GM18498 (cell line): ENCODE data around the gene FOXP3.

Source experiments
- ATAC-seq: cut with Tn5 transposase; IDR thresholded peaks from one replicate; pipeline ENCODE4 v1.9.1; 2021; ENCODE audit warnings: mild to moderate bottlenecking, moderate library complexity; ENCODE audit not compliant: unreplicated experiment

Gene FOXP3

DNA sequence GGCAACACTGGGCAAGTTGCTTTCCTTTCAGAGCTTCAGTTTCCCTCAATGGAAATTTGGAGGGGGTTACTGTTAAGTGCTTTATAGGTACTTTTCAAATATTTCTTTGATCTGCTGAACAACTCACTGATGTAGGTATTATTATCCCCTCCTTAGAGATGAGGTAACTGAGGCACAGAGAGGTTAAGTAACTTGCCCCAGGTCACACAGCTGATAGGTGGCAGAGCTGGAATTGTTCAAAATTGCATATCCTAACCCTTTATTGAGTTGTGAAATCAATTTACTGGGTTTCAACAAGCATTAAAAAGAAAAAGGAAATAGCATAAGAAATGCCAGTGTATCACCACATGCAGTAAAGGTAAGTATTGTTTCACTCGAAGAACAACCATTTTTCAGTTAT lies 11.7 kb upstream of the FOXP3 start:
- ATAC-seq, result no peak

DNA sequence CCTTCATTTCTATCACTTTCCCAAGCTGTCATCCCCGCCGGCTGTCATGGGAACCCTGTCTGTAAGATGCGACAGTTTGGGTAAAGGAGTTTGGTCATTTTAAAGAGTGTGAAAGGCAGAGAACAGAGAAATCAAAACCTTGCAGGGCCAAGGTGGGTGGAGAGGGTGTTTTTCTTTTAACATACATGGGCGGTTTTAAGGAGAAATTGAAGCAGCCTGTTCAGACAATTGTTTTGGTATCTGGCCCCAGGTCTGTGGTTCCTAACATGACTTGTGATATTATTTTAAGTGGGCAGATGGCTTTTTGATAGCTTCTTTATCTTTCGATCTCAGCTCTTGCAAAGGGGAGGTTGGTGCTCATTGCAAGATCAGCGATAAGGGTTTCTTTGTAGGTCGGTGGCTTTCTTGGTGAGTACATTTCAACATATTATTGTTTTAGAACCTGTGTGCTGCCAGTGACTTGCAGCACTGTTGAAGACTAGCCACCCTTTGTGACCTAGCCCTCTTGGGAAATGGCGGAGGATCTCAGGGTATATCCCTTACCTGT lies 8.7 kb upstream of the FOXP3 start:
- ATAC-seq, result no peak

DNA sequence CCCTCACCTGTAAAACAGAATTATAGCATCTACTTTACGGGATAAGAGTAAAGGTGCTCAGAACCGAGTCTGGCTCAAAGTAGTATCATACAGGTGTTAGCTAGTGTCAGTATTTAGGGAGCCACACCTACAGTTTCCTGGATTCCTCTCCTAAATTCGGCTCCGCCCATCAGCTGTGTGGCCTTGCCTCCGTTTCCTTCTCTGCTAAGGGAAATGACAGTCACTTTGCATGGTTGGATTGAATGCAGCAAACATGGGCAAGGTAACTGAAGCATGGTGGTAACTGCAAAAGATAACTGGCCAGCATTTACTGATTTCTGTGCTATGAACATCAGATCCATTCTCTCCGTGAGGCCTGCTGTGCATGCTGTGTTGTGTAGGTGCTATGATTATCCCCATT lies 7.9 kb upstream of the FOXP3 start:
- no peak for ATAC-seq

DNA sequence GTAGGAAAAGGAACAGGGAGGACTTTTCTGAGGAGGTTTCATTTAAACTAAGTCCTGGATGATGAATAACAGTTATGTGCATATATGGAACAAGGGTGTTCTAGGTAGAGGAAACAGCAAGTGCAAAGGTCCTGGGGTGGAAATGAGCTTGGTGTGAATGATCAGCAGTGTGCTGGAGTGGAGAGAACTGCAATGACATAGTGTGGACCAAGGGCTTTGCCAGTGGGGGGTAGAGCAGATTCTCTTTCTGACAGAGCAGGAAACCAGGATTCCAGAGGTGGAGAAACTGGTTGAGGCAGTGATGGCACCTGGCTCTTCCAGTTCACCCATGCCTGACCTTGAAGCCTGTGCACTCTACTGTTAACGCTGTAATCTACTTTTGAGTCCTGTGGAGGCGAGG lies 6.8 kb upstream of the FOXP3 start:
- ATAC-seq, result no peak

DNA sequence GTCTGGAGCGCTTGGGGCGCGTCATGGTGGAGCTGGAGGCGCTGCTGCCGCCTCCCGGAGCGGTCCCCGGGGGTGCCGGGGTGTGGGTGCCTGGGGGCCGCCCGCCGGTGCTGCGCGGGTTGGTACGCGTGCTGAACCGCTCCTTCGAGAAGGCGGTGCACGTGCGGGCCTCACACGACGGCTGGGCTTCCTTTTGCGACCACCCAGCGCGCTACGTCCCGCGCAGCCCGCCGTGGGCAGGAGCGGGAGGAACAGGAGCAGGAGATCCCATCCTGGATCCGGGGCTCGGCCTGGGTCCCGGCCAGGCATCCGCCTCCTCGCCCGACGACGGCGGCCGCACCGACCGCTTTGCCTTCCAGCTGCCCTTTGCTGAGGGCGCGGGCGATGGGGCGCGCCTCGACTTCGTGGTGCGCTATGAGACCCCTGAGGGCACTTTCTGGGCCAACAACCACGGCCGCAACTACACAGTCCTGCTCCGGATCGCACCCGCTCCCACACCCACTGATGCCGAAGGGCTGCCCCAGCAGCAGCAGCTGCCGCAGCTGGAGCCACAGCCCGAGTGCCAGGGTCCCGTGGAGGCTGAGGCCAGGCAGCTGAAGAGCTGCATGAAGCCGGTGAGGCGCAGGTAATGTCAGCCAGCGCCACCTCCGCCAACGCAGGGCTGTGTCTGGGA lies 5.9 kb upstream of the FOXP3 start:
- ATAC-seq, result no peak

DNA sequence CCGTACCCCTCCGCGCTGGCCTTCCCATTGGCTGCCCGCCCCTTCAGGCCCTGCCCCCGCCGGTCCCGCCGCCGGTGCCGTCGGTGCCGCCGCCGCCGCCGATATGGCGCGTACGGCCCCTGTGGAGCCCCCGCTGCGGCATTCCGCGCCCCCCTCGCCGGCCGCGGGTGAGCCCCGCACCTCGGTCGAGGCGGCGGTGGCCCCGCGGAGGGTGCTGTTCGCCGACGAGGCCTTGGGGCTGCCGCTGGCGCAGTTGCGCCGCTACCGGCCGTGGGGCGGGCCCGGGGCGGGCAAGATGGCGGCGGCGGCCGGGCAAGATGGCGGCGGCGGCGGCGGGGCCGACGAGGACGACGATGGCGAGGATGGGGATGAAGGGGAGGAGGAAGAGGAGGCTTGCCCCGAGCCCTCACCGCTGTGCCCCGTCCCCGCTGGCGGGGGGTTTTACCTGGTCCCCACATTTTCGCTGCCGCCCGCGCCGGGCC lies 5.3 kb upstream of the FOXP3 start, which contains the start of gene PPP1R3F:
Gene PPP1R3F, plus strand, starts transcription at position 27 of the 482 bp plus-strand sequence. Its CDS starts 77 bp downstream, at position 104.
- ATAC-seq, result peak; percentile 29

DNA sequence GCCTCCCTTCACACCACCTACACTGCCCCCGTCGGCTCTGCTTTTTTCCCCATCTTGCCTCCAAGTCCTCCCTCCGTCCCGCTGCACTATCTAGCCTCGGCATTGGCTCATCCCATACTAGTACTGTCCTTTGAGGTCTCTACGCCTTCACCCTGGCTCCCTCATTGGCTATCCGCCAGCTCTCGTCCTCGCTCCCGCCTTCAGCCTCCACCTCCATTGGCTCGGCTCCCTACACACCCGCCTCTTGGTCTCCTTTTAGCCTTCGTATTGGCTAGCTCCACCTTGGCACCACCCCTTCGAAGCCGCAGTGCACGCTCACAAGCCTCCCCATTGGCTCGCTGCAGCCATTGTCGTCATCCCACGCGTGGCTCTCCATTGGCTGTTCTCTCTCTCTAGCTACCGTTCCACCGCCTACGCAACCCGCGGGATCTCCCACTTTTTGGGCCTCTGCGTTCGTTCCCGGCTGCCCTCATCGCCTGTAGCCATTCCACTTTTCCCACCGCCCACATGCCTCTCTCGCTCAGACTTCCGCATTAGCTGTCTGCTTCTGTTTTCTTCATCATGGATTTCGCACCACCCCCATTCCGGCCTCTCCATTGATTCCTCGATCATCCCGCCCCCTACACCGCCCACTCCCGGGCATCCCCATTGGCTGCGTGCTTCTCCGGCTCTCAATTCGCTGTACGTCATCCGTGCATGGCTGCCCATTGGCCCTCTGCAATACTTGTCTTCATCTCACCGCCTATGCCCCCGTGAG lies 4.7 kb upstream of the FOXP3 start:
- ATAC-seq, result peak; percentile 84

DNA sequence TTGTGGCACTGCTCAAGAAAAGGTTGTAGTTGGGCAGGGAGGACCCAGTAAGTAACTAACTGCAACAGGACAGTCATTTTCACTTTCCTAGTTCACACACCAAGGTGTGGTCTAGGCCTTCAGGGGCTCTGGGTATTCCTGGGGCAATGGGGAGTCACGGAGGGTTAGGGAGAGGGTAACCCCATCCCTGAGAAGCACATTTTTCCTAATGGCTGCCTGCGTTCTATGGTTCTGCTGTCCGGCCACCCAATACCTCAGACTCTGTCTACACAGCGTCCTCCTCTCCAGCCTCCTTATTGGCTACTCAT lies 4.1 kb upstream of the FOXP3 start:
- ATAC-seq, result no peak

DNA sequence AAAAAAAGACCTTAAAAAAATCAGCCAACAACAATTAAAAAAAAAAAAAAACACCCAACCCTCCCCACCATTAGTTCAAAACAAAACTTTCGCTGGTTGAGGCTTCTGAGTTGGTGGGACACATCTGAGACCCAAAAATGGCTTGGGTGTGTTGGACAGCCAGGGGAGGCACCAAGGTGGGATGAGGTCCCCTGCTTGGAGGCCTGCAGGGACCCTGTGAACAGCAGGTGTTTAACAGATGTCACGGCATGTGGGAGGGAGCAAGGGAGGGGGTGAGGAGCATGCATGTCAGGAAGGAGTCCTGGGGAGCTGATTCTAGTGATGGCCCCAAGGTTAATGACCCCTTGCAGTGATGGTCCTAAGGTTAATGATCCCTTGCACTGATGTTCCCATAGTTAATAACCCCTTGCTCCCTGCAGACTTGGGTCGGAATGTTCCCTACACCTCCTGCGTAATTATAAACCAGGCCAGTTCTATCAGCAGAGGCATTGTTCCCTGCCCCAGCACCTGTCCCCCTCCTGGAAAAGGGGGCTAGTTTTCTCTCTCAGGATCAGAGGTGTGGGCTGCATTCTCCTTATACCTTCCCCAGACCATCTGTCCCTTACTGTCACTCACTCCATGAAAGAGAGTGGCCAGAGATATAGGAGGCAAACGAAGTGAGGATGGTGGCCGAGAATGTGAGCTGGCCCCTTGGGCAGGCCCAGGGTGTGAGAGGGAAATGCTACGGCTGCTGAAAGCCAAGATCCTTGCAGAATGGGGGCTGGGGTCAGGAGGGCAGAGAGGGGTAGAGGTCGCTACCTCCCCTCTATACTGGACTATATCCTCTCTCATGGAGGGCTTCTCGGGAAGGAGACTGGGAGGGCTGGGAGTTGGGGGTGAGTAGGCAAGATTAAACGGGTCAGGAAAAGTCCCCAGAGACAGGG lies 2.3 kb upstream of the FOXP3 start:
- no peak for ATAC-seq

DNA sequence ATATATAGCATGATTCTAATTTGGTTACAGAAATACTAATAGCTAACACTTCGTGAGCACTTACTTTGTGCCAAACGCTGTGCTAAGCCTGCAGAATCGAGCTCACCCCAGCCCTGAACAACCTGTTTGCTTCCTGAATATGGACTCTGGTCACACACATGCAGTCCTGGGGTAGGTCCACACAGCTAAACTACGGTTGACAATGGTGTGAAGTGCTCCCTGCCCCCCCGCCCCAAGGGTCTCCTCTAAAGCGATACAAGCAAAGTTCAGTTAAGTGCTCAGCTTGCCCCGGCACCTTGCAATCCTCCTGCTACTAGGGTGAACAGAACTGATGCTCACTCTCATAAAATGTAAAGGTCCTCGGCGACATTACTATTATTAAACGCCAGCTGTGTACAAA lies 879 bp downstream of the FOXP3 start:
- ATAC-seq, result no peak

DNA sequence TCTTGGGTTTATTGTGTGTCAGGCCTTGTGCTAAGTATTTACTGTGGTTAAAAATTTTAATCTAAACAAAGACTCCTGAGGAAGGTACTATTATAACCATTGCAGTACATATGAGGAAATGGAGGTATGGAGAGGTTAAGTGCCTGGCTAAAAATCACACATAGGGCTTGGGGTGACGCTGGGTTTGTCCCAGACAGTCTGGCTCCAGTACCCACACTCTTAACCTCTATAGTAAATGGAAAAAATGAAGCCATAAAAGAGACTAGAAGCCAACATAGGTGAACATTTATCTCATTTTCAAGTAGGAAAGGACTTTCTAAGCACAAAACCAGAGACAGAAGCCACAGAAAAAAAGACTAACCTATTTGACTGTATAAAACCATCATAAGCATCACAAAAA lies 1.9 kb downstream of the FOXP3 start:
- ATAC-seq, result no peak

DNA sequence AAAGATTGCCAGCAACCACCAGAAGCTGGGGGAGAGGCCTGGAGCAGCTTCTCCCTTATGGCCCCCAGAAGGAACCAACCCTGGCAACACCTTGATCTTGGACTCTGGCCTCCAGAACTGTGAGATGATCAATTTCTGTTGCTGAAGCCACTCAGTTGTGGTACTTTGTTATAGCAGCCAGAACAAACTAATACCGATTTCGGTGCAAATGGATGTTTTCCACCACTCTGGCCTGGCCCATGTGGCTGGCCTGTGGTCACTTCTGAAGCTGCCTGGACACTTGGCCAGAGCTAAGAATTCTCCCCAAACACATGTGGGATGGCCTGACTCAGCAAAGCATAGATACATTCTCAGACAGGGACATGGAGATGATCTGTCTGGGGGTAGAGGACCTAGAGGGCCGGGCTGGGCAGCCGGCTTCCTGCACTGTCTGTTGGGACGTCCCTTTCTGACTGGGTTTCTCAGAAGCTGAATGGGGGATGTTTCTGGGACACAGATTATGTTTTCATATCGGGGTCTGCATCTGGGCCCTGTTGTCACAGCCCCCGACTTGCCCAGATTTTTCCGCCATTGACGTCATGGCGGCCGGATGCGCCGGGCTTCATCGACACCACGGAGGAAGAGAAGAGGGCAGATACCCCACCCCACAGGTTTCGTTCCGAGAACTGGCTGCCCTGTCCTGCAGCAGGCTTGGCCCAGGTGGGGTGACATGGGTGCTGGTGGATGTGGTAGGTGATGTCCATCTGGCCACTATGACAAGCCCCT lies 4.1 kb downstream of the FOXP3 start:
- ATAC-seq, result no peak

DNA sequence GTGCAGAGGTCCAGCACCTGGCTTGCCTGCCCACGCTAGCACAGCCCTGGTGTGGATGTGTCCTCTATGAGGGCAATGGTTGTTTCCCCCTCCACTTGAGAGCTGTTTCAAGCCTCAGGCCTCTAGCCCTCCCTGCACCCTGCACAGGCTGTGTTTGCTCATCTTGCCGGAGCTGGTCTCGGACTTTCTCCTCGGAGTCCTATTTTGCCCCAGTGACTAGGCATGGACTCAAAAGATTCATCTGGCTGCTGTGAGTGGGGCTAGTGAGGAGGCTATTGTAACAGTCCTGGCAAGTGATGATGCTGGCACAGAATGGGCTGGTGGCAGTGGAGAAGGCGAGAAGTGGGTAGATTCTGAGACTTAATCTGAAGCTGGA lies 5.8 kb downstream of the FOXP3 start:
- ATAC-seq, result no peak

DNA sequence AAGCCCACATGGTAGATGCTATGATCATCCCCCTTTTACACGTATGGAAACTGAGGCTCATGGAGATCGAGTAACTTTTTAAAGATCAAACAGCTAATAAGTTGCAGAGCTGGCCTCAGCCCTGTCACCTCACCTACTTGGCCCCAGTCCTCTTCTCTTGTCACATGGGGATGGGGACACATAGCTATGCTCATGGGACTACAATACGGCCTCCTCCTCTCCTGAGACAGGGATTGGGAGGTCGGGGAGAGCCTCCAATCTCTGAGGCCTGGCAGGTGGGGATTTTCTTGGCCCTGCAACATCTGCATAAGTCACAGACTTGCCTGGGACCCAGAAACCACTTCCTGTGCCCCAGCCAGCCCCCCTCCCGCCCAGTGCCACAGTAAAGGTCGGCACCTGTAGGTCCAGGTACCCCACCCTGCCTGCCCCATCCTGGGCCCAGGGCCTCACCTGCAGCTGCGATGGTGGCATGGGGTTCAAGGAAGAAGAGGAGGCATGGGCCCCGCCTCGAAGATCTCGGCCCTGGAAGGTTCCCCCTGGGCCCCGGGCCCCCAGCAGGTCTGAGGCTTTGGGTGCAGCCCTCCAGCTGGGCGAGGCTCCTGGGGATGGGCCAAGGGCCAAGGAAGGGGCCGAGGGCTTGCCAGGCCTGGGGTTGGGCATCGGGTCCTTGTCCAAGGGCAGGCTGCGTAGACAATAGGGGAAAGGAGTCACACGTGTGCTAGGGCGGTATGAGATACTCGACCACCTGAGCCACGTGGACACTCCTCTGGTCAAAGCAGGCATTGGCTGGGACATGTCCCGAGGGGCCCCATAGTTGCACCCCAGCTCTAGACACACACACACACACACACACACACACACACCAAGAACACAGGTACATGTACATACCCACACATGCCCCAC lies 6.4 kb downstream of the FOXP3 start:
- ATAC-seq, result no peak

DNA sequence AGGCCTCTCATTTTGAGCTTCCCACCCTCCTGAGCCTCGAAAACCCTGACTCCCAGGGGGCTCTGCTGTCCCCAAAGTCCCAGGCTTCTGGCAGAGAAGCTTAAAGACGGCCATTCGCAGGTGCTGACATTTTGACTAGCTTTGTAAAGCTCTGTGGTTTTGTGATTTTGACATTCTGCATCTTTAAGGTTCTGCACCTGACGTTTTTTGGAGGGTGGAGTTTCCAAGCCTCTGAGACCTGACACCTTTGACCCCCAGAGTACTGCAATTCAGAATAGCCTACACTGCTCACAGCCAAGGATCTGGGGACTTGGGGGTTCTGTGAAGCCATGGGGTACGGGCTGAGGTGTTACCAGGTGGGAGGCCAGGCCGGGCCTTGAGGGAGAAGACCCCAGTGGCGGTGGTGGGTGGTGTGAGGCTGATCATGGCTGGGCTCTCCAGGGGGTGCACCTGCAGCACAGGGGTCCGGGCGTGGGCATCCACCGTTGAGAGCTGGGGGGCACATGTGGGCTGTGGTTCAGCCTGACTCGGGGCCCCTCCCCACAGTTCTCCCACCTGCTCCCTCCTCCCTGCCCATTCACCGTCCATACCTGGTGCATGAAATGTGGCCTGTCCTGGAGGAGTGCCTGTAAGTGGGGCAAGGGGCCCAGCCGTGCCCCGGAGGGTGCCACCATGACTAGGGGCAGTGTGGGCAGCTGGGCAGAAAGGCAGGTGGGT lies 7.3 kb downstream of the FOXP3 start:
- no peak for ATAC-seq

DNA sequence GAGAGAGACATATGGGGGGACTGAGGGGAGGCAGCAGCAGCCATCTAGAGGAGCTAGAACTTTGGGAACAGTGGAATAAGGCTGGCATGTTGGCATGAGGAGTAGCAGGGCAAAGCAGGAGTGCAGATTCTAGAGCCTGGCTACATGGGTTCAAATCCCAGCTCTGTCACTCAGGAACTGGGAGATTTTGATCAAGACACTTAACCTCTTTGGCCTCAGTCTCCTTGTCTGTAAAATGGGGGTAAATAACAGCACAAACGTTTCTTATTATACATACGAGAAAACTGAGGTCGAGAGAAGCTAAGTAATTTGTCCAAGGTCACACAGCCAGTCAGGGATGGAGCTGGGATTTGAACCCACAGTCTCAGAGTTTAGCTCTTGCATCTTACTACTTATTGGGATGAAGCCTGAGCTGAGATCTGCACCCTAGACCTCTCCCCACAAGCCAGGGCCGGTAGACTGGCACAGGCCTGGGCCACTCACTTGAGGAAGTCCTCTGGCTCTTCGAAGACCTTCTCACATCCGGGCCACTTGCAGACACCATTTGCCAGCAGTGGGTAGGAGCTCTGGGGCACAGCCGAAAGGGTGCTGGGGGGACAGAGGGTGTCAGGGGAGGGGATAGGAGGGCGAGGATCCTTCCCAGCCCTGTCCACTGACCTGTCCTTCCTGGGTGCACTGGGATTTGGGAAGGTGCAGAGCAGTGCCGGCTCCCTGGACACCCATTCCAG lies 8.1 kb downstream of the FOXP3 start:
- ATAC-seq, result no peak

DNA sequence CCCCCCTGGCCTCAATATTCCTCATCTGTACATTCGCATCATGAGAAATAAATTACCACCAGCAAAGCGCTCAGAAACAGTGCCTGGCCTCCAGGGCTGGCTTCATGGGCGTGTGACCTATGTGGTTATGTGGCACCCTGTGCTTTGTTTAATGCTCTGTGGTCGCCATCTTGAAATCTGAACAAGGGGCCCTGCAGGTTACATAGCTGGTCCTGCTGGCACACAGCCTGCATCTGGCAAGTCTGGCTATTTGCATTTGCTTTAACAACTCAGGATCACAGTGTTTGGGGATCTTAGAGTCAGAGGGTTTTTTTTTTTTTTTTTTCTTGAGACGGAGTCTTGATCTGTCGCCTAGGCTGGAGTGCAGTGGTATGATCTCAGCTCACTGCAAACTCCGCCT lies 9.9 kb downstream of the FOXP3 start:
- ATAC-seq, result no peak

DNA sequence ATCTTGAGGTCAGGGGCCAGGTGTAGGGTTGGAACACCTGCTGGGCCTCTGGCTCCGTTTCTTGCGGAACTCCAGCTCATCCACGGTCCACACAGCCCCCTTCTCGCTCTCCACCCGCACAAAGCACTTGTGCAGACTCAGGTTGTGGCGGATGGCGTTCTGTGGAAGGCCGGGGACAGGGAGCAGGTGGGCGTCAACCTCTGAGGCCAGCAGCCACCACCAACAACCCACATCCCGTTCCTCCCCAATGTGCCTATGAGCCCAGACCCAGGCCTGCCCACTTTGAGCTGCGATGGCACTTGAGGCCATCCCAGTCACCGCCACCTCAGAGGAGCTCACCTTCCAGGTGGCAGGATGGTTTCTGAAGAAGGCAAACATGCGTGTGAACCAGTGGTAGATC lies 13.2 kb downstream of the FOXP3 start:
- ATAC-seq, result no peak
